Karpas-422 (cell line): Measurements from ENCODE around the gene COX20. TPM values are rescaled to one million over a fixed set of nuclear protein-coding genes. Genes with fewer than 3 reads are reported as not detected.

Experiments used
- DNase-seq: peaks from one replicate; pipeline ENCODE4 v3.0.0-alpha.2; 2015
- H2AFZ ChIP-seq: fragments of 200-600 bp; sonication (generic); 2 replicates; pipeline ENCODE4 v1.6.1; 2014; ENCODE audit warnings: antibody characterized with exemption, low read length, mixed read lengths
- H3K27ac ChIP-seq: fragments of 200-600 bp; sonication (generic); 2 replicates; pipeline ENCODE4 v1.5.1; 2014; ENCODE audit warnings: mild to moderate bottlenecking, low read length, moderate library complexity
- H3K27me3 ChIP-seq: fragments of 200-600 bp; sonication (generic); 2 replicates; pipeline ENCODE4 v1.6.1; 2014; ENCODE audit warnings: low read length, mixed read lengths
- H3K36me3 ChIP-seq: fragments of 200-600 bp; sonication (generic); 2 replicates; pipeline ENCODE4 v1.6.1; 2014; ENCODE audit warnings: low read length, mixed read lengths; ENCODE audit not compliant: insufficient read depth
- H3K4me1 ChIP-seq: fragments of 200-600 bp; sonication (generic); 2 replicates; pipeline ENCODE4 v1.6.1; 2014; ENCODE audit warnings: mild to moderate bottlenecking, low read length, mixed read lengths
- H3K4me2 ChIP-seq: fragments of 200-600 bp; sonication (generic); 2 replicates; pipeline ENCODE4 v1.6.1; 2014; ENCODE audit warnings: low read length, low read depth, mild to moderate bottlenecking; ENCODE audit not compliant: poor library complexity, severe bottlenecking
- H3K4me3 ChIP-seq: fragments of 200-600 bp; sonication (generic); 2 replicates; pipeline ENCODE4 v1.5.1; 2014; ENCODE audit warnings: mild to moderate bottlenecking, antibody characterized with exemption, low read length, mixed read lengths
- H3K79me2 ChIP-seq: fragments of 200-600 bp; sonication (generic); 2 replicates; pipeline ENCODE4 v1.6.1; 2014; ENCODE audit warnings: mild to moderate bottlenecking, low read length, mixed read lengths
- H3K9ac ChIP-seq: fragments of 200-600 bp; sonication (generic); 2 replicates; pipeline ENCODE4 v1.6.0; 2014; ENCODE audit warnings: low read length
- H3K9me2 ChIP-seq: fragments of 200-600 bp; sonication (generic), shearing (Covaris generic); replicated peaks from 2 replicates; pipeline ENCODE4 v1.6.0; 2014; ENCODE audit warnings: mild to moderate bottlenecking, low read length, moderate library complexity; ENCODE audit not compliant: insufficient read depth
- H3K9me3 ChIP-seq: fragments of 300-700, 200-600 bp; sonication (generic); 2 replicates; pipeline ENCODE4 v1.6.1; 2014; ENCODE audit warnings: low read length, mixed read lengths
- H4K20me1 ChIP-seq: fragments of 200-600 bp; sonication (generic); 2 replicates; pipeline ENCODE4 v1.6.1; 2014; ENCODE audit warnings: mild to moderate bottlenecking, antibody characterized with exemption, low read length, low read depth; ENCODE audit not compliant: insufficient read depth
- total RNA-seq: library from RNA; depleted of rRNA; stranded (reverse); fragments of >200 nt; shearing (Covaris generic); gene quantifications from 2 replicates; pipeline ENCODE4 v1.2.3, GENCODE V29; 2014; ENCODE audit warnings: low replicate concordance

Gene COX20
- total RNA-seq, 1 experiment from 2014 or later: 24.1 TPM

GRCh38 chr1:244865820-244866219 is 30.4 kb downstream of the COX20 start:
- H3K4me2 ChIP-seq: peak overlapping the region; percentile 88

DNA sequence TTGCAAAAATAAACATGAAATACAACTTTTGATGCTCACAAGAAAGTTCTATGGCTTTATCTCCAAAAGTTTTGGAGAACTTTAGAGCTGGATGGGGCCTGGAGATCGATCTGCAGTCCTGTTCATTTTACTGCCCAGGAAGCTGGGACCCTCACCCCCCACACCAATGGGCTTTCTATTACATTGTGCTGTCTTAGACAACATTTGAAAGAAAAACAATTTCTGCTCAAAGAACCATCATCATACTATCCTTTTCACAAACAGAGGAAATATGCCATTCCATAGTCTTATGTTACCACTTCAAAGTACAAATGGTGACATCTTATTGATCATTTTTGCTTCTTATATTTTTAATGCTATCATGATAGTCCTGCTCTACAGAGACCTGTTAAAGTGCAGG is 30.9 kb downstream of the COX20 start:
- Histone ChIP-seq H3K27ac (no peak overlapping the region), H3K79me2 (peaks cover 27% of the 10 kb centered on the region), H3K4me1 (peaks cover 19% of the 10 kb centered on the region), H3K9me2 (no peaks in the 10 kb centered on the region), H3K9ac (no peak overlapping the region), H3K27me3 (no peaks in the 10 kb centered on the region), H3K9me3 (no peaks in the 10 kb centered on the region), H3K4me2 (no peak overlapping the region), H3K36me3 (peaks cover 17% of the 10 kb centered on the region), H2AFZ (no peak overlapping the region), H3K4me3 (no peak overlapping the region), H4K20me1 (peaks cover 15% of the 10 kb centered on the region)
- peak; percentile 34 for DNase-seq

More at GRCh38 chr1:244865820-244866219, 30.4 kb downstream of the COX20 start:
- Histone ChIP-seq H3K9me2 (no peaks in the 10 kb centered on the region), H3K27me3 (no peaks in the 10 kb centered on the region), H3K9me3 (no peaks in the 10 kb centered on the region), H3K79me2 (peaks cover 33% of the 10 kb centered on the region), H3K27ac (no peak overlapping the region), H3K4me3 (no peak overlapping the region), H3K36me3 (peaks cover 22% of the 10 kb centered on the region), H3K9ac (no peak overlapping the region), H4K20me1 (peaks cover 20% of the 10 kb centered on the region), H2AFZ (no peak overlapping the region), H3K4me1 (peaks cover 24% of the 10 kb centered on the region)
- no peak for DNase-seq

- Histone ChIP-seq H3K36me3 (no peaks in the 10 kb centered on the region; the same call in 1 of the 2 replicates), H3K79me2 (peaks cover 6% of the 10 kb centered on the region), H3K4me1 (peaks cover 11% of the 10 kb centered on the region), H3K27me3 (no peaks in the 10 kb centered on the region), H3K4me2 (no peak overlapping the region), H3K9ac (no peak overlapping the region), H3K9me3 (no peaks in the 10 kb centered on the region), H3K27ac (no peak overlapping the region), H3K4me3 (no peak overlapping the region), H3K9me2 (no peaks in the 10 kb centered on the region), H4K20me1 (no peaks in the 10 kb centered on the region), H2AFZ (no peak overlapping the region)
- no peak for DNase-seq
Measured at GRCh38 chr1:244868484-244869363, 33.3 kb downstream of the COX20 start.

DNA sequence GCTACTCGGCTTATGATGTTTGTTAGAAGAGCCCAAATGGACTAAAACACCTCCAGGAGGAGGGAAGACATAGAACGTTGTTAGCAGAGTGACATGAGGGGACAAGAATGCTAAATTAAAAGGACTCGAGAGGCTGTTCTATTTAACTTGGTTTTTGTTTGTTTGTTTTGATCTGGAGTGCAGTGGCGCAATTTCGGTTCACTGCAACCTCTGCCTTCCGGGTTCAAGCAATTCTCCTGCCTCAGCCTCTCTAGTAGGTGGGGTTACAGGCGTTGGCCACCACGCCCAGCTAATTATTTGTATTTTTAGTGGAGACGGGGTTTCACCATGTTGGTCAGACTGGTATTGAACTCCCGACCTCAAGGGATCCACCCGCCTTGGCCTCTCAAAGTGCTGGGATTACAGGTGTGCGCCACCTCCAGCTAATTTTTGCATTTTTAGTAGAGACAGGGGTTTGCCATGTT is 33.9 kb downstream of the COX20 start:
- H3K9me2 ChIP-seq: no peaks in the 10 kb centered on the region
- H3K9me3 ChIP-seq: no peaks in the 10 kb centered on the region
- no peak overlapping the region for H3K4me2 ChIP-seq
- H3K79me2 ChIP-seq: no peaks in the 10 kb centered on the region; the same call in 1 of the 2 replicates
- no peaks in the 10 kb centered on the region for H3K36me3 ChIP-seq
- H3K9ac ChIP-seq: no peak overlapping the region
- no peak overlapping the region for H2AFZ ChIP-seq
- no peaks in the 10 kb centered on the region for H3K27me3 ChIP-seq
- no peak overlapping the region for H3K4me3 ChIP-seq
- DNase-seq: no peak
- H3K27ac ChIP-seq: no peak overlapping the region
- no peaks in the 10 kb centered on the region for H4K20me1 ChIP-seq
- H3K4me1 ChIP-seq: peaks cover 11% of the 10 kb centered on the region

DNA sequence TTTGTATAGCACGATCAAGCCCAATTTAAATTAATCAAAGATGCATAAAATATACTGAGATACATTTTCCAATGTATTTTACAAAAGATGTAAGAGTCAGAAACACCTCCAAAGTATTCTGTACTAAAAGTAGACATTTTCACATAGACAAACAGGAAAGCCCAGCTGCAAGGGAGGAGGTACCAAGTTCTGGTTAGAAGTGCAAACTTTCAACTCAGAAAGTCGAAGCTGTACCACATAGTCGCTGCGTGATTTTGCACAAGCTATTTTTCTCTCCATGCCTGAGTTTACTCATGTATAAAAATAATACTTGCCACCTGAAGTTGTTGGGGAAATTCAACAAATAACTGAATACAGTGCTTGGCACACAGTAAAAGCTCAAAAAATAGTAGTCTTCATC is 34.5 kb downstream of the COX20 start:
- Histone ChIP-seq H3K36me3 (no peaks in the 10 kb centered on the region), H3K27me3 (no peaks in the 10 kb centered on the region), H3K4me2 (no peak overlapping the region), H3K4me3 (no peak overlapping the region), H3K9me2 (no peaks in the 10 kb centered on the region), H2AFZ (no peak overlapping the region), H3K4me1 (peaks cover 11% of the 10 kb centered on the region), H3K27ac (no peak overlapping the region), H3K79me2 (no peaks in the 10 kb centered on the region; the same call in 1 of the 2 replicates), H4K20me1 (no peaks in the 10 kb centered on the region), H3K9ac (no peak overlapping the region), H3K9me3 (no peaks in the 10 kb centered on the region)
- DNase-seq: no peak

DNA sequence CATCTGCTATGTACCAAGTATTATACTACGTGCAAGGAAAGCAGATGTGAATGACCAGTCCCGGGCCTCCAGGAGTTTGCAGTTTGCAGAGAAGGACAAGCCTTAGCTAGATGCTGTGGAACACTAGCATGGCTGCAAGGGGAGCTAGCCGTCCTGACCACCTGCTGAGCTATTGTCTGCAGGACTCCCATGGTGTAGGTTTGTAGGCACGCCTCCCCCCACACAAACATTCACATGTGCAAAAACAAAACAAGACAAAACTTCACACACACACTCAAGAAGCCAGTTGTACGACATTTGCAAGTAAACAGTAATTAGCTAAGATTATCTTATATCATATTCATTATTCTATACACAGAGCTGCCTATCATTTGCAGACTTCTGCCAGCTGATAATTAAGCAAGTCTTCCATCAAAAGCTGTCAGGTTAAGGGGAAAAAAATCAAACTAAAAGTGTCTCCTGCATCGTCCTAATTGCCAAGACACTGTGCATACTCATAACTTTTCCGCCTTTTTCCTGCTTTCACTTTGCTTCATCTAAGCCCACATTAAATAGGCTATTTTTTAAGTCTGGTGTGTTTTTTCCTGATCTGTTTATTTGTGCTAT is 39.6 kb downstream of the COX20 start:
- no peak overlapping the region for H2AFZ ChIP-seq
- DNase-seq: peak; percentile 31
- H3K4me1 ChIP-seq: no peaks in the 10 kb centered on the region
- H4K20me1 ChIP-seq: no peaks in the 10 kb centered on the region
- H3K4me3 ChIP-seq: no peak overlapping the region
- H3K9me2 ChIP-seq: no peaks in the 10 kb centered on the region
- H3K9me3 ChIP-seq: no peaks in the 10 kb centered on the region
- no peaks in the 10 kb centered on the region for H3K79me2 ChIP-seq
- no peaks in the 10 kb centered on the region for H3K27me3 ChIP-seq
- H3K4me2 ChIP-seq: no peak overlapping the region
- no peaks in the 10 kb centered on the region for H3K36me3 ChIP-seq
- no peak overlapping the region for H3K27ac ChIP-seq
- H3K9ac ChIP-seq: no peak overlapping the region

GRCh38 chr1:244876228-244876910 is 40.9 kb downstream of the COX20 start:
- Histone ChIP-seq H3K4me1 (no peaks in the 10 kb centered on the region), H3K36me3 (no peaks in the 10 kb centered on the region), H3K79me2 (no peaks in the 10 kb centered on the region), H3K4me2 (no peak overlapping the region), H2AFZ (no peak overlapping the region), H4K20me1 (no peaks in the 10 kb centered on the region), H3K9me2 (no peaks in the 10 kb centered on the region), H3K27me3 (no peaks in the 10 kb centered on the region), H3K4me3 (no peak overlapping the region), H3K27ac (no peak overlapping the region), H3K9me3 (no peaks in the 10 kb centered on the region), H3K9ac (no peak overlapping the region)
- no peak for DNase-seq

DNA sequence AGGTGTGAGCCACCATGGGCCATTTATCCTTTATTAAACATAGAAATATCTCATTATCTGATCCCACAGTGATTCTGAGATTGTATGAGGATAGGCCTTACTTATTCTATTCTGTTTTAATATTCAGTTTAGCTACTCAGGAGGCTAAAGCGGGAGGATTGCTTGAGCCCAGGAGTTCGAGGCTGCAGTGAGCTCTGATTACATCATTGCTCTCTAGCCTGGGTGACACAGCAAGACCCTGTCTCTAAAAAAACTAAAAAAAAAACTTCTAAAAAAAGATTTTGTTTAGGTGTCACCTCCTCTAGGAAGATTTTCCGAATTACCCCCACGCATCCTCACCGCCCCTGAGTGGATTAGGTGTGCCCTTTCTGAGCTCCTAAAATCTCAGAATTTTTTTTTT is 43.2 kb downstream of the COX20 start:
- no peak overlapping the region for H2AFZ ChIP-seq
- H4K20me1 ChIP-seq: no peaks in the 10 kb centered on the region
- no peak overlapping the region for H3K4me3 ChIP-seq
- H3K9me2 ChIP-seq: no peaks in the 10 kb centered on the region
- H3K4me1 ChIP-seq: no peaks in the 10 kb centered on the region
- H3K9me3 ChIP-seq: no peaks in the 10 kb centered on the region
- no peak for DNase-seq
- no peaks in the 10 kb centered on the region for H3K79me2 ChIP-seq
- H3K36me3 ChIP-seq: no peaks in the 10 kb centered on the region
- H3K9ac ChIP-seq: no peak overlapping the region
- no peaks in the 10 kb centered on the region for H3K27me3 ChIP-seq
- no peak overlapping the region for H3K27ac ChIP-seq
- no peak overlapping the region for H3K4me2 ChIP-seq
